AG04450 (cell line): ENCODE measurements around the gene TSSC4. TPM values are rescaled to one million over a fixed set of nuclear protein-coding genes. Genes with fewer than 3 reads are reported as not detected.

ENCODE experiments used
- CTCF ChIA-PET: fragments of 300-600, 350-600 bp; formaldehyde crosslinking; extraction: SDS; loops from one replicate; lab custom pipeline; 2022; ENCODE audit warnings: antibody characterized with exemption, inconsistent platforms; lab: Charles Lee
- POLR2A ChIA-PET: fragments of 350-600 bp; formaldehyde crosslinking; extraction: SDS; loops from one replicate; lab custom pipeline; 2021; ENCODE audit warnings: antibody characterized with exemption, inconsistent platforms; lab: Yijun Ruan, JAX
- DNase-seq: peaks from one replicate; pipeline ENCODE4 v3.0.0-alpha.2; 2011; ENCODE audit warnings: low read depth, low spot score
- H3K27ac ChIP-seq: one replicate; pipeline ENCODE4 v1.5.1; 2012; ENCODE audit warnings: low read depth, low read length, control low read depth
- H3K27me3 ChIP-seq: one replicate; pipeline ENCODE4 v1.6.0; 2012; ENCODE audit warnings: low read length; ENCODE audit not compliant: control insufficient read depth, insufficient read depth
- H3K4me3 ChIP-seq: 2 replicates; pipeline ENCODE4 v1.5.1; 2011; ENCODE audit warnings: mild to moderate bottlenecking, low read depth, low read length, control low read depth
- H3K9me3 ChIP-seq: 2 replicates; pipeline ENCODE4 v1.5.1; 2012; ENCODE audit warnings: low read length; ENCODE audit not compliant: control insufficient read depth, insufficient read depth
- polyA plus RNA-seq: library from polyadenylated mRNA; depleted of rRNA; stranded (reverse); fragments of >200 nt; gene quantifications from 2 replicates; pipeline ENCODE4 v1.2.3, GENCODE V29; 2011
- TF ChIP-seq, protein P1 (sequence below): IDR thresholded peaks from 2 replicates; pipeline ENCODE4 v1.5.1; 2011; ENCODE audit warnings: low read depth, low read length, control low read depth, inconsistent platforms

Gene TSSC4
- polyA plus RNA-seq, 1 experiment, result 13.3 TPM

- peaks cover 2% of the 10 kb centered on the region for H3K27me3 ChIP-seq
- POLR2A ChIA-PET, result interaction anchor here (0.6 to 2.9 kb wide), 13 partner anchors 9 to 156 kb away, joined by 3 to 56 read pairs (median 4); partner anchors contain the start of gene TSSC4
These were observed 22.8 kb upstream of the TSSC4 start for GRCh38 chr11:2377511-2378443.

DNA sequence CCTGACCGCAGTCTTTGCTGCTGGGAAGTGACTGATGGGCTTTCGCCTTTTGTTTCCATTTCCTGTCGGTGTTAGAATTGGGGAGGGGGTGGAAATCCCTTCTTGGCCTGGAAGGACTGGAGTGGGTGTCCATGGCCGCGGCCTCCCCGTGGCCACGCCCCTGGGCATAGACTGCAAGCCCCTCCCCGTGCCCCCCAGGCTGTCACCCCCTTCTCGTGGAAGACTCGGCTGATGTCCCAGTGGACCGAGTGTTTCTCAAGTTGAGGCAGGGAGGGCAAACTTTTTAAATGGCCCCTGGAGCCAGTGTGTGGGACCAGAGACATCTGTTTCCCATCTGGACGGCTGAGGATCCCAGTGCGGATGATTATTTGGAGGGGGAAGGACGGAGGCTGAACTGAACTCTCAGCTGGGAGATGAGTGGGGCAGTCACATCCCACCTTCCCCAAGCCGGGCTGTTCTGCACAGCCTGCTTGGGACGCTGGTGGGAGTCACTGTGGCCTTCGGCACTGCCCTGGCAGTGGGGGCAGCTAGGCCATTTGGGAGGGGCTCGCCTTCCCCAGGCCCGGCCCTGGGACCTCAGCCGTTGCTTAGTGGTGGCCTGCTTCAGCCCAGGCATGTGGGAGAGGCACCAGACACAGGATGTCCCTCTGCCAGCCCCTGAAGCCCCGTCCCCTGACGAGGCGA, 21.9 kb upstream of the TSSC4 start:
- Histone ChIP-seq H3K9me3 (peaks cover 4% of the 10 kb centered on the region; the same call in 1 of the 2 replicates), H3K4me3 (peak overlapping the region; percentile 88), H3K27me3 (peaks cover 2% of the 10 kb centered on the region), H3K27ac (peak overlapping the region; percentile 85)
- TF ChIP-seq, protein P1, sequence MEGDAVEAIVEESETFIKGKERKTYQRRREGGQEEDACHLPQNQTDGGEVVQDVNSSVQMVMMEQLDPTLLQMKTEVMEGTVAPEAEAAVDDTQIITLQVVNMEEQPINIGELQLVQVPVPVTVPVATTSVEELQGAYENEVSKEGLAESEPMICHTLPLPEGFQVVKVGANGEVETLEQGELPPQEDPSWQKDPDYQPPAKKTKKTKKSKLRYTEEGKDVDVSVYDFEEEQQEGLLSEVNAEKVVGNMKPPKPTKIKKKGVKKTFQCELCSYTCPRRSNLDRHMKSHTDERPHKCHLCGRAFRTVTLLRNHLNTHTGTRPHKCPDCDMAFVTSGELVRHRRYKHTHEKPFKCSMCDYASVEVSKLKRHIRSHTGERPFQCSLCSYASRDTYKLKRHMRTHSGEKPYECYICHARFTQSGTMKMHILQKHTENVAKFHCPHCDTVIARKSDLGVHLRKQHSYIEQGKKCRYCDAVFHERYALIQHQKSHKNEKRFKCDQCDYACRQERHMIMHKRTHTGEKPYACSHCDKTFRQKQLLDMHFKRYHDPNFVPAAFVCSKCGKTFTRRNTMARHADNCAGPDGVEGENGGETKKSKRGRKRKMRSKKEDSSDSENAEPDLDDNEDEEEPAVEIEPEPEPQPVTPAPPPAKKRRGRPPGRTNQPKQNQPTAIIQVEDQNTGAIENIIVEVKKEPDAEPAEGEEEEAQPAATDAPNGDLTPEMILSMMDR, result no peak
- peak; percentile 42 for DNase-seq
- ChIA-PET CTCF (interaction anchor here (0.9 to 1.2 kb wide), 2 partner anchors 41 to 180 kb away, joined by 3 to 5 read pairs; no protein-coding TSS in a partner anchor), POLR2A (interaction anchor here (0.6 to 2.9 kb wide), 13 partner anchors 9 to 155 kb away, joined by 3 to 56 read pairs (median 10); partner anchors contain the start of gene TSSC4)

More at GRCh38 chr11:2377511-2378443, 22.8 kb upstream of the TSSC4 start:
- no peak for DNase-seq
- CTCF ChIA-PET, result interaction anchor here (0.6 to 1.2 kb wide), 4 partner anchors 23 to 179 kb away, joined by 3 to 5 read pairs (median 4); partner anchors contain the start of gene TSSC4
- Histone ChIP-seq H3K27ac (peak overlapping the region; percentile 85), H3K9me3 (peaks cover 4% of the 10 kb centered on the region; the same call in 1 of the 2 replicates), H3K4me3 (peak overlapping the region; percentile 88)
- TF ChIP-seq, protein P1, result no peak

GRCh38 chr11:2379466-2380174, 20.9 kb upstream of the TSSC4 start:
- POLR2A ChIA-PET, result interaction anchor here (2.6 kb wide), 1 partner anchor 21 kb away, joined by 33 read pairs; the partner anchor contains the start of gene TSSC4
- H3K9me3 ChIP-seq, result peaks cover 4% of the 10 kb centered on the region; the same call in 1 of the 2 replicates
- CTCF ChIA-PET, result no interaction called here
- H3K27me3 ChIP-seq, result no peaks in the 10 kb centered on the region
- no peak for DNase-seq
- no peak overlapping the region for H3K27ac ChIP-seq
- TF ChIP-seq, protein P1, result no peak
- H3K4me3 ChIP-seq, result peak overlapping the region; percentile 88

GRCh38 chr11:2380396-2380795, 20.2 kb upstream of the TSSC4 start:
- Histone ChIP-seq H3K27ac (no peak overlapping the region), H3K27me3 (no peaks in the 10 kb centered on the region), H3K4me3 (peak overlapping the region; percentile 88; the same call in 1 of the 2 replicates), H3K9me3 (peaks cover 4% of the 10 kb centered on the region; the same call in 1 of the 2 replicates)
- POLR2A ChIA-PET, result no interaction called here
- CTCF ChIA-PET, result no interaction called here
- no peak for DNase-seq
- TF ChIP-seq, protein P1, result no peak
